ENCODE results near the gene ATN1. TPM values are rescaled to one million over a fixed set of nuclear protein-coding genes. Genes with fewer than 3 reads are reported as not detected.

ATN1 gene
- total RNA-seq, 1 experiment from 2014 or later: 84.7 TPM

DNA sequence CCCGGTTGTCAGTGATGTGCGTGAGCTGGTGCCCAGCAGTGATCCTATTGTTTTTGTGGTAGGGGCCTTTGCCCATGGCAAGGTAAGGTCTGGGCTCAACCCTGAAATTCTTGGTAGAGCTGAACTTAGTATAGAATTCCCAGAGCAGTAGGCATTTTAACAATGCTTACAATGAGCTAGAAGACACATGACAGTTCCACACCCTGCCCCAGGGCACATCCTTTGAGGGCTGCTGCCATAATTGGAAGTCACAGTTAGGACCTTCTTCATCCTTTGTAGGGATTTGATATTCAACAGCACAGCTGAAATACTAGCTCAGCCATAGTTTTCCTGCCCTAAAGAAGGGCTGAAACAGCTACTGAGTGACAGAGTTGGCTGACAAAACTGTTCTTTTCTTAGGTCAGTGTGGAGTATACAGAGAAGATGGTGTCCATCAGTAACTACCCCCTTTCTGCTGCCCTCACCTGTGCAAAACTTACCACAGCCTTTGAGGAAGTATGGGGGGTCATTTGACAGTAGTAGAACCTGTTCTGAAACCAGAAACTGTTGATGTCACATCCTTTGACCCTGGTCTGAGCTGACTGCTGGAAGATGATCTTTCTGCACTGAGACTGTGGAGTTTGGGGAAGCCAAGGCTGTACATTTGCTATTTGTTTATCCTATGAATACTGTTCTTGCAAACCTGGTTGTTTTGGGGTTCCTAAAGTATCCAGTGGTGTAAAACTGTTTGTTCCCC, 47.7 kb downstream of the ATN1 start:
- no peak for DNase-seq (ENCODE audit: unreplicated experiment)
- no peak overlapping the region for H3K4me3 Mint-ChIP-seq (ENCODE audit: unreplicated experiment)
- H3K4me1 Mint-ChIP-seq (ENCODE audit: insufficient read depth, unreplicated experiment): peaks cover 16% of the 10 kb centered on the region
- H3K27me3 Mint-ChIP-seq (ENCODE audit: insufficient read depth, unreplicated experiment): no peaks in the 10 kb centered on the region
- H3K36me3 Mint-ChIP-seq (ENCODE audit: insufficient read depth, unreplicated experiment): peaks cover 83% of the 10 kb centered on the region
- H3K27ac Mint-ChIP-seq (ENCODE audit: low read depth, unreplicated experiment): no peak overlapping the region
- intact Hi-C loops (cut with micrococcal nuclease): no loop called here
- TF ChIP-seq, protein P1, sequence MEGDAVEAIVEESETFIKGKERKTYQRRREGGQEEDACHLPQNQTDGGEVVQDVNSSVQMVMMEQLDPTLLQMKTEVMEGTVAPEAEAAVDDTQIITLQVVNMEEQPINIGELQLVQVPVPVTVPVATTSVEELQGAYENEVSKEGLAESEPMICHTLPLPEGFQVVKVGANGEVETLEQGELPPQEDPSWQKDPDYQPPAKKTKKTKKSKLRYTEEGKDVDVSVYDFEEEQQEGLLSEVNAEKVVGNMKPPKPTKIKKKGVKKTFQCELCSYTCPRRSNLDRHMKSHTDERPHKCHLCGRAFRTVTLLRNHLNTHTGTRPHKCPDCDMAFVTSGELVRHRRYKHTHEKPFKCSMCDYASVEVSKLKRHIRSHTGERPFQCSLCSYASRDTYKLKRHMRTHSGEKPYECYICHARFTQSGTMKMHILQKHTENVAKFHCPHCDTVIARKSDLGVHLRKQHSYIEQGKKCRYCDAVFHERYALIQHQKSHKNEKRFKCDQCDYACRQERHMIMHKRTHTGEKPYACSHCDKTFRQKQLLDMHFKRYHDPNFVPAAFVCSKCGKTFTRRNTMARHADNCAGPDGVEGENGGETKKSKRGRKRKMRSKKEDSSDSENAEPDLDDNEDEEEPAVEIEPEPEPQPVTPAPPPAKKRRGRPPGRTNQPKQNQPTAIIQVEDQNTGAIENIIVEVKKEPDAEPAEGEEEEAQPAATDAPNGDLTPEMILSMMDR (IDR thresholded peaks at IDR 0.05; ENCODE audit: unreplicated experiment): no peak
- no TSS peak for BruUV-seq (replicated peaks)
- H3K9me3 Mint-ChIP-seq (ENCODE audit: unreplicated experiment): no peaks in the 10 kb centered on the region
- POLR2A ChIA-PET: interaction anchor here (0.6 to 3.5 kb wide), 10 partner anchors 8 to 68 kb away, joined by 3 to 23 read pairs (median 4); partner anchors contain the start of genes C12orf57, LPCAT3 and RNU7-1
- CTCF ChIA-PET: interaction anchor here (0.7 to 2.6 kb wide), 9 partner anchors 11 to 169 kb away, joined by 3 to 11 read pairs (median 4); partner anchors contain the start of gene LPCAT3

GRCh38 chr12:6977653-6978052, 49.9 kb downstream of the ATN1 start:
- H3K4me1 Mint-ChIP-seq (ENCODE audit: insufficient read depth, unreplicated experiment): peaks cover 3% of the 10 kb centered on the region
- no peak overlapping the region for H3K4me3 Mint-ChIP-seq (ENCODE audit: unreplicated experiment)
- intact Hi-C loops (cut with micrococcal nuclease): no loop called here
- no peak for DNase-seq (ENCODE audit: unreplicated experiment)
- H3K27me3 Mint-ChIP-seq (ENCODE audit: insufficient read depth, unreplicated experiment): no peaks in the 10 kb centered on the region
- ChIA-PET CTCF (interaction anchor here (0.6 to 1.1 kb wide), 3 partner anchors 34 to 135 kb away, joined by 3 to 4 read pairs (median 3); no protein-coding TSS in a partner anchor), POLR2A (interaction anchor here (0.6 to 2.0 kb wide), 7 partner anchors 13 to 333 kb away, joined by 3 to 8 read pairs (median 3); partner anchors contain the start of genes C12orf57 and RNU7-1)
- no TSS peak for BruUV-seq (replicated peaks)
- H3K27ac Mint-ChIP-seq (ENCODE audit: low read depth, unreplicated experiment): no peak overlapping the region
- TF ChIP-seq, protein P1 (IDR thresholded peaks at IDR 0.05; ENCODE audit: unreplicated experiment): no peak
- H3K36me3 Mint-ChIP-seq (ENCODE audit: insufficient read depth, unreplicated experiment): peaks cover 86% of the 10 kb centered on the region
- no peaks in the 10 kb centered on the region for H3K9me3 Mint-ChIP-seq (ENCODE audit: unreplicated experiment)

- no peaks in the 10 kb centered on the region for H3K4me1 Mint-ChIP-seq (ENCODE audit: insufficient read depth, unreplicated experiment)
- H3K9me3 Mint-ChIP-seq (ENCODE audit: unreplicated experiment): no peaks in the 10 kb centered on the region
- no peak overlapping the region for H3K4me3 Mint-ChIP-seq (ENCODE audit: unreplicated experiment)
- H3K27me3 Mint-ChIP-seq (ENCODE audit: insufficient read depth, unreplicated experiment): no peaks in the 10 kb centered on the region
- POLR2A ChIA-PET: interaction anchor here (0.6 to 2.0 kb wide), 5 partner anchors 15 to 333 kb away, joined by 3 to 8 read pairs (median 4); partner anchors contain the start of genes C12orf57 and RNU7-1
- BruUV-seq (replicated peaks): no TSS peak
- no peak overlapping the region for H3K27ac Mint-ChIP-seq (ENCODE audit: low read depth, unreplicated experiment)
- intact Hi-C loops (cut with micrococcal nuclease): no loop called here
- no peak for DNase-seq (ENCODE audit: unreplicated experiment)
- H3K36me3 Mint-ChIP-seq (ENCODE audit: insufficient read depth, unreplicated experiment): peaks cover 86% of the 10 kb centered on the region
- CTCF ChIA-PET: interaction anchor here (0.5 to 1.1 kb wide), 3 partner anchors 102 to 134 kb away, joined by 3 to 4 read pairs (median 3); no protein-coding TSS in a partner anchor
- TF ChIP-seq, protein P1 (IDR thresholded peaks at IDR 0.05; ENCODE audit: unreplicated experiment): no peak
These were observed 50.4 kb downstream of the ATN1 start for GRCh38 chr12:6978188-6978587.

DNA sequence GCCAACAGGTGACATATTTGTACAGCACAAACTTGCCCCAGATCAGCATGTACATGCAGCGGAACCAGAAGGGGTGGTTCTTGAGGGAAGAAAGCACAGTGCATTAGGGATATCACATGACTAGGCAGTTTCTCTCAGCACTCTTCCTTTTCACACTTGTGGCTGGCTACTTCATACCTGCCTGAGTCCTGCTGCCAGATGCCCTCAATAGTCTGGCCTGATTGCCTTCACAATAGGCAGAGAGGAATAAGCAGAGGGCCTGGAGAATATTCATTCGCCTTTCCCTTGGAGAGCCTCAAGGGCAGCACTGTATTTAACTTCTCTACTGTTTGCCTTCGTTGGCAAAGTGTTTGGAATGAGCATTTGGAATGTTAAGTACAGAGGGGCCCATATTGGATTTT, 50.9 kb downstream of the ATN1 start:
- ChIA-PET POLR2A (interaction anchor here (0.9 to 1.3 kb wide), 3 partner anchors 15 to 55 kb away, joined by 3 to 4 read pairs (median 3); partner anchors contain the start of genes C12orf57 and RNU7-1), CTCF (interaction anchor here (0.5 kb wide), 1 partner anchor 102 kb away, joined by 3 read pairs; no protein-coding TSS in a partner anchor)
- DNase-seq (ENCODE audit: unreplicated experiment): no peak
- no peaks in the 10 kb centered on the region for H3K9me3 Mint-ChIP-seq (ENCODE audit: unreplicated experiment)
- no peaks in the 10 kb centered on the region for H3K4me1 Mint-ChIP-seq (ENCODE audit: insufficient read depth, unreplicated experiment)
- TF ChIP-seq, protein P1 (IDR thresholded peaks at IDR 0.05; ENCODE audit: unreplicated experiment): no peak
- H3K27ac Mint-ChIP-seq (ENCODE audit: low read depth, unreplicated experiment): no peak overlapping the region
- intact Hi-C loops (cut with micrococcal nuclease): no loop called here
- H3K4me3 Mint-ChIP-seq (ENCODE audit: unreplicated experiment): no peak overlapping the region
- no TSS peak for BruUV-seq (replicated peaks)
- peaks cover 82% of the 10 kb centered on the region for H3K36me3 Mint-ChIP-seq (ENCODE audit: insufficient read depth, unreplicated experiment)
- H3K27me3 Mint-ChIP-seq (ENCODE audit: insufficient read depth, unreplicated experiment): no peaks in the 10 kb centered on the region
